Dendritic cell treated with granulocyte-macrophage colony-stimulating factor and Interleukin-4, amounts not matched to agents 40 ng/mL and 50 ng/mL, for 4 days (primary cell): ENCODE data around the gene VDR.
"Not testable (repeated sequence)": the region's sequence is repeated elsewhere in the genome, so short reads cannot be mapped to it uniquely, and the experiment has no call there.

Experiments
- H3K27ac Mint-ChIP-seq: one replicate; pipeline ENCODE4 v1.8.0; 2022; ENCODE audit warnings: mild to moderate bottlenecking, mixed read lengths
- H3K27me3 Mint-ChIP-seq: one replicate; pipeline ENCODE4 v1.8.0; 2022; ENCODE audit warnings: mild to moderate bottlenecking, mixed read lengths
- H3K36me3 Mint-ChIP-seq: one replicate; pipeline ENCODE4 v1.8.0; 2022; ENCODE audit warnings: low read depth, mixed read lengths
- H3K4me1 Mint-ChIP-seq: one replicate; pipeline ENCODE4 v1.8.0; 2022; ENCODE audit warnings: low read depth, mixed read lengths
- H3K4me3 Mint-ChIP-seq: one replicate; pipeline ENCODE4 v1.8.0; 2022; ENCODE audit warnings: mild to moderate bottlenecking, moderate library complexity, mixed read lengths
- H3K9me3 Mint-ChIP-seq: one replicate; pipeline ENCODE4 v1.8.0; 2022; ENCODE audit warnings: mixed read lengths
- intact Hi-C: fragments of 100-400 bp; cut with micrococcal nuclease; formaldehyde crosslinking; loops from one replicate; pipeline ENCODE4 v1.15.0; 2022

Gene VDR

DNA sequence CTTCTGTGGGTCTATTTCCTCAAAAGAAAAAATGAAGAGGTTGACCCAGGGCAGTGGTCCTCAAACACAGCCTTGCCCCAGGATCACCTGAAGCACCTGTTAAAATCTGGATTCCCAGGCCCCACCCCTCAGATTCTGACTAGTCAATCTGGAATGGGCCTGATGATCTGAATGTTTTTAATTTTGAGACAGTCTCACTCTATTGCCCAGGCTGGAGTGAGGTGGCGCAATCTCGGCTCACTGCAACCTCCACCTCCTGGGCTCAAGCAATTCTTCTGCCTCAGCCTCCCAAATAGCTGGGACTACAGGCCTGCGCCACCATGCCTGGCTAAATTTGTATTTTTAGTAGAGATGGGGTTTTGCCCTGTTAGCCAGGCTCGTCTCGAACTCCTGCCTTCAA, 89.3 kb downstream of the VDR start:
- Mint-ChIP-seq H3K4me1 (peaks cover 83% of the 10 kb centered on the region), H3K27ac (peak overlapping the region; percentile 83), H3K36me3 (peaks cover 34% of the 10 kb centered on the region)
- H3K9me3 Mint-ChIP-seq, H3K4me3 Mint-ChIP-seq, intact Hi-C loops, H3K27me3 Mint-ChIP-seq: not testable (repeated sequence)

DNA sequence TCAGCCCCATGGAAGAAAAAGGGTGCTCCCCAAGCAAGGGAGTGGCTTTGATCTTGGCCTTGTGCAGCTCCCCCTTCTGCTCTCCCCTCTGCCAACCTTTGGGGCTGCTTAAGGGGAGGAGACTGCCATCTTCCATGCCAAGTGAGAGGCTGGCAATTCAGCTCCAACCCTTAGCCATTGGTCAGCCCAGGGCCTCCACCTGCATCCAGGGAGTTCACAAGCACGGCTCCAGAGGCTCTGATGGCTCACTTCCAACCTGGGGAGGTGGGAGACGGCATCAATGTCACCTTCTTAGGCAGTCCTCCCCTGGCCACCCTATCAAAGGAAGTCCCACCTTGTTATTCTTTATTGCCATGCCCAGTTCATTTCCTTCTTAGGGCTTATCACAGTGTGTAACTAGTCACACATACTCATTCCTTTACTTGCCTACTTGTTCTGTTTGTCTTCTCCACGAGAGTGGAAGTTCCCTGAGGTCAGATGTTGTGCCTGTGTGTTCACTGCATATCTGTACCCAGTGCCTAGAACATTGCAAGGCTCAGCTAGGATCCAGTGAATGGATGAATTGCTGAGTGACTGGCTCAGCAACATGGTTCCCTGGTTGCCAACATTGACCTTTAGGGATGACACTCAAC, 90.1 kb downstream of the VDR start:
- peaks cover 28% of the 10 kb centered on the region for H3K36me3 Mint-ChIP-seq
- H3K4me3 Mint-ChIP-seq: no peak overlapping the region
- H3K9me3 Mint-ChIP-seq: no peaks in the 10 kb centered on the region
- H3K27me3 Mint-ChIP-seq: no peaks in the 10 kb centered on the region
- H3K4me1 Mint-ChIP-seq: peaks cover 86% of the 10 kb centered on the region
- intact Hi-C loops: no loop called here
- H3K27ac Mint-ChIP-seq: peak overlapping the region; percentile 92

DNA sequence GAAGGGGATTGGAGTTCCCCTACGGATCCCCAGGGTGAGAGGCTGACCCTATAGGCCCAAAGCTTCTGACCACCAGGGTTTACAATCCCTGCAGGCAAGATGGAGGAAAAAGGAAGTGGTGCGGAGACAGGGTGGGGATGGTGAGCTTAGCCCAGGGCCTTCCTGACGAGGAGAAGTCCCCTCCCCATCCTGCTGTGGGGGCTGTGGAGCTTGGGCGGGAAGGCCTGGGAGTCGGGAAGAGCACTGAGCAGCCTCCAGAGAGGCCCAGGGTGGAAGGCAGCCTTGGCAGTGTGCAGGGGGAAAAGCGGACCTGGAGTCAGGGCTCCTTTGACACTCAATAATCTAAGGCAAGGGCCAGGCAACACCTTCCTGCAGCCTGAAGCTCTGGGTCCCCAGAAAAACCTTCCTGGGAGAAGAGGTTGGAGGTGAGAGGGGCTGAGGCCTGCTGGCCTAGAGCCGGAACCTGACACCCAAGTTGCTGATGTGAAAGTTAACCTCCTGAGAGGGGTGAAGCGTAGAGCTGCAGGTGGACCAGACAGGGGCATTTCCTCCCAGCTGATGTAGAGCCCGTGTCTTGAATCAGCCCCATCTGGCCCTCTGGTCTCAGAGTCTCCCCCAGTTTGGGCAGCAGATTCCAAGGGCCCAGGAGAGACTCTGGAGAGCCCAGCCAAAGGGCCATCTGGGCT, 91.1 kb downstream of the VDR start:
- peak overlapping the region; percentile 92 for H3K27ac Mint-ChIP-seq
- H3K9me3 Mint-ChIP-seq: no peaks in the 10 kb centered on the region
- intact Hi-C loops: no loop called here
- no peaks in the 10 kb centered on the region for H3K27me3 Mint-ChIP-seq
- peak overlapping the region; percentile 77 for H3K4me3 Mint-ChIP-seq
- peaks cover 26% of the 10 kb centered on the region for H3K36me3 Mint-ChIP-seq
- peaks cover 92% of the 10 kb centered on the region for H3K4me1 Mint-ChIP-seq

DNA sequence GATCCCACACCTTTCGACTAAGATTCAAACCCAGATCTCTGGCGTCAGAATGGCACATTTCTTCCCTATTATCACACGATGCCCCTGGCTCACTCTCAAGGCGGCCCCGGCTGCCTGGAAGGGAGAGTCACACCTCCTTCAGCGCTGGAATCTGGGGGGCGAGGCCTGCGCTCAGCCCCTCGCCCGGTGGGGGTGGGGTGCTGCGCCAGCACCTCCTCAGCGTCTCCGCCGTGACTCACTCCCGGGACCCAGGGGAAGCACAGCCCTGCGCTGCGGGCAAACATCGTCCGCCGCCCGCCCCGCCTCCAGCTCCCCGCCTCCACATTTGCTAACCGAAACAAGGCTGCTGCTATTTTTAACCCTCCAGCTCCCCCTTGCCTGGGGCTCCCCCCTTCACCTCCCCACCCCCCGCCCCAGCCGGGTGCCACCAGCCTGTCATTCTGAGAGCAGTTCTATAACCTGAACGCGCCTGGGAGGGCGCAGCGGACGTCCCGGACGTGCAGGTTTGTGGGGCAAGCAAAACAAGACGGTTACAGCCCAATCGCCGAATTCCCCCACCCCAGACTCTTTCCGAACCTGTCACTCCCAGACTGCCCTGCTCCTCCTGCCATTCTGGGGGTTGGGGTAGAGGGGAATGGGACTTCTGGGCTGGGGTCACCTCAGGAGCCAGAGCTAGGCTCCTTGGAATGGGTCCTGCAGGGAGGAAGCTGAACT, 91.8 kb downstream of the VDR start:
- Mint-ChIP-seq H3K36me3 (peaks cover 19% of the 10 kb centered on the region), H3K4me1 (peaks cover 92% of the 10 kb centered on the region), H3K9me3 (no peaks in the 10 kb centered on the region), H3K4me3 (peak overlapping the region; percentile 77), H3K27ac (peak overlapping the region; percentile 92), H3K27me3 (no peaks in the 10 kb centered on the region)
- intact Hi-C loops: no loop called here

DNA sequence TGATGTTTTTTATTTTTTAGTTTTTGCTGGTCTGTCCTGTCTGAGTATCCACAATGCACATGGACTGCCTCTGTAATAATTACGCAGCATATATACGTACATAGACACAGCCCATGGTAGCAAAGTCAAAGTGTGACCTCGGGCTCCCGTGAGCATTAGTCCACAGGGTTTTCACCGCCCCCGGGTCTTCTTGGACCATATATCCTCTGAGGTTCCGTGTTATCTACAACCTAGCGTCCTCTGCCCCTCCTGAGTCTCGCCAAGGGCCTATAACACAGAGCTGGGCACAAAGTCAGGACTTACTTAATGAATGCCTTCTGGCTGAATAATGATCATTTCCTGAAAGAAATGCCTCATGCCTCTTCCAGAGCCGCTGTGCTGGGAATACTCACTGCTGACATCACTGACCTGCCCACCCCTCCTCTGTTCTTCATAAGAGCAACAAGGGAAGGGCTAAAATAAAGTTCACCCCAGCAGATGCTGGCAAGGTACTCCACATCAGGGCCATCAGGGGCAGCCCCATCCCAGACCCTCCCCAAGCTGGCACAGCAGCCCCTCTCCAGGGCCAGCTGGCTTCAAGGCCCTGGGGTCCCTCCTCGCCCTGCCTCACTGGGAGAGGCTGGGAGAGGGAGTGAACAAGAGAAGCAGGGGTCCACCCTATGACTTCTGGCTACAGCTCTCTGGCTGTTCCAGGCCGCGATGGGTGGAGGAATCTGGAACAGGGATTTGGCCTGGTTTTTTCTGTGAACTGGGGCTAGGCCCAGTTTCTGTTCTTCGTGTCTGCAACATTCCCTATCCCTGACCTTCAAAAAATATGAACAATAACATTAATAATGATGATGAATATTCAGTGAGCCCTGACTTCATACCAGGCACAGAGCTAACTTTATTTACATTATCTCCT, 93.0 kb downstream of the VDR start:
- H3K4me3 Mint-ChIP-seq: peak overlapping the region; percentile 77
- H3K27ac Mint-ChIP-seq: peak overlapping the region; percentile 92
- H3K36me3 Mint-ChIP-seq: peaks cover 12% of the 10 kb centered on the region
- H3K4me1 Mint-ChIP-seq: peaks cover 92% of the 10 kb centered on the region
- intact Hi-C loops: no loop called here
- H3K27me3 Mint-ChIP-seq: no peaks in the 10 kb centered on the region
- no peaks in the 10 kb centered on the region for H3K9me3 Mint-ChIP-seq

DNA sequence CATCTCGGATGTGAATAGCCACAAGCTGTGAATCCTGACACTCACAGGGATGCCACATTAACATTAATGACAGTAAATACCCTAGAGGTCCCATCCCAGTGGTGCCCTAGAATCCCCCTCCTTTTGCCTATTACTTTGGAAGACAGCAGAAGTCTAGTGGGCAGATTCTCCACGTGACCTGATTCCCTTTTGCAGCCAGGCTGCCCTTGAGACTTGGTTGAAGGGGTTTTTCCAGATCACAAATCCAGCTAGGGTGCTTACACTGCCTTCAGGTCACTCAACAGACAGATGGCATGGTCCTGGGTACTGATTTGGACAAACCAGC, 93.8 kb downstream of the VDR start:
- intact Hi-C loops: no loop called here
- peaks cover 92% of the 10 kb centered on the region for H3K4me1 Mint-ChIP-seq

DNA sequence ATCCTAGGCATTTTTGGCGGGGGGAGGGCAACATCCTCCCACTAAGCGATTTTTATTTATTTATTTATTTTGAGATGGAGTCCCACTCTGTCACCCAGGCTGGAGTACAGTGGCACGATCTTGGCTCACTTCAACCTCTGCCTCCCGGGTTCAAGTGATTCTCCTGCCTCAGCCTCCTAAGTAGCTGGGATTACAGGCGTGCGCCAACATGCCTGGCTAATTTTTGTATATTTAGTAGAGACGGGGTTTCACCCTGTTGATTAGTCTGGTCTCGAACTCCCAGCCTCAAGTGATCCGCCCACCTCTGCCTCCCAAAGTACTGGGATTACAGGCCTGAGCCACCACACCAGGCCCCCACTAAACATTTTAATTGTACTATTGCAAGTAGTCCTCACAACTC, 95.3 kb downstream of the VDR start:
- H3K27me3 Mint-ChIP-seq, H3K9me3 Mint-ChIP-seq, intact Hi-C loops, H3K4me3 Mint-ChIP-seq: not testable (repeated sequence)
- peak overlapping the region; percentile 92 for H3K27ac Mint-ChIP-seq
- H3K4me1 Mint-ChIP-seq: peaks cover 97% of the 10 kb centered on the region
- peaks cover 18% of the 10 kb centered on the region for H3K36me3 Mint-ChIP-seq

More for the DNA sequence above, 93.8 kb downstream of the VDR start:
- no peaks in the 10 kb centered on the region for H3K27me3 Mint-ChIP-seq
- H3K9me3 Mint-ChIP-seq: no peaks in the 10 kb centered on the region
- H3K27ac Mint-ChIP-seq: peak overlapping the region; percentile 92
- H3K36me3 Mint-ChIP-seq: peaks cover 12% of the 10 kb centered on the region
- H3K4me3 Mint-ChIP-seq: peak overlapping the region; percentile 7

DNA sequence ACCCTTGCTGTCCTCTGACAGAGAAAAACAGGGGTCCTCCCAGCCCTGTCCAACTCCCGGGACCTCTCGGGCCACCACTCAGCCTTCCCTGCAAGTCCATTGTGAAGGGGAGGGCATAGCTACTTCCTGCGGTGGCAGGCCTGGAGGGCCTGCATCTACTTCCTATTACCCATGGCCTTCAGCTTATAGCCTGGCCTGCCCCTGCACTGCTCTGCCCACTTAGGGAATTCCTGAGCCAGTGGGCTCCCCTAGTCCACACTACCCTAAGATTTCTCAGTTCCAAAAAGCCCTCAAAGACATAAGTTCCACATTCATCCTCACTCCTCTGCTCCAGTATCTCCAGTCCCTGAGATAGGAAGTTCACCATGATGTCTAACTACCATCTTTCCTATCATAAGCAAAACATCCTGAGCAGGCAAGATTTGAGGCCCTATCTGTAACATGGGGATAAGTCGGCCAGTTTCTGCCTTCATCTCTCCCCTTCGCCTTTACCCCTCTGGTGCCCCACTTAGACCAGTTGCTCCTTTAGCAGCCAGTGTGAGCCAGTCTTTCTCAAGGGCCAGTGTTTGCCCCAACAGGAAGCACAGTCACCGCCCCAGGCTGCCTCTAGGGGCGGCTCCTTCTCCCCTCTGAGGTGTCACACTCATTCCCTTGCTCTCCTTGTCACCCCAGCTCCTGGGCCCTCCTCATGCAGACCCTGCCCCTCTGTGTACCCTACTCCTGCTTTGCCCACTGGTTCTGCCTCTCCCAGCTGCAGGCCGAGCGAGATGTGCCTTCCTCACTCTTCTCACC, 96.0 kb downstream of the VDR start:
- Mint-ChIP-seq H3K36me3 (peaks cover 13% of the 10 kb centered on the region), H3K9me3 (no peaks in the 10 kb centered on the region), H3K4me3 (peak overlapping the region; percentile 27), H3K27me3 (no peaks in the 10 kb centered on the region), H3K27ac (peak overlapping the region; percentile 92), H3K4me1 (peaks cover 97% of the 10 kb centered on the region)
- intact Hi-C loops: no loop called here

DNA sequence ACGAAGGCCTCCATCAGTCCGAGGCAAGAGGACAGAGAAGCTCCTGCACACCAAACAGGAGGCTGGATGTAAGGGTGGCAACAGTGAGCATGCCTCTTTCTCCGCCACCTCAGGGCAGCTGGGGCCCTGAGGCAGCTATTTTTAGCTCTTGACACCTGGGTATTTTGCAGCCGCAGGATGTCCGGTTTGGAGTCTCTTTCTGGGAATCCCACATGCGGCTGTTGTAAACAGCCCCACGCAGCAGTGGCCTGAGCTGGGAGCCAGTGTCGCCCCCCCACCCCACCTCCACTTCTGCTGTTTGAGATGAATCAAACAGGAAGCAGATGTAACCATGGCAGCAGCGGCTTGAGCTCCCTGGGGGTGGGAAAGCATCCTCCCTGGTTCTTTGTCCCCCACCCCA, 96.7 kb downstream of the VDR start:
- H3K4me3 Mint-ChIP-seq: peak overlapping the region; percentile 27
- H3K36me3 Mint-ChIP-seq: peaks cover 13% of the 10 kb centered on the region
- H3K27ac Mint-ChIP-seq: peak overlapping the region; percentile 92
- peaks cover 97% of the 10 kb centered on the region for H3K4me1 Mint-ChIP-seq
- H3K27me3 Mint-ChIP-seq: no peaks in the 10 kb centered on the region
- no peaks in the 10 kb centered on the region for H3K9me3 Mint-ChIP-seq
- intact Hi-C loops: no loop called here

DNA sequence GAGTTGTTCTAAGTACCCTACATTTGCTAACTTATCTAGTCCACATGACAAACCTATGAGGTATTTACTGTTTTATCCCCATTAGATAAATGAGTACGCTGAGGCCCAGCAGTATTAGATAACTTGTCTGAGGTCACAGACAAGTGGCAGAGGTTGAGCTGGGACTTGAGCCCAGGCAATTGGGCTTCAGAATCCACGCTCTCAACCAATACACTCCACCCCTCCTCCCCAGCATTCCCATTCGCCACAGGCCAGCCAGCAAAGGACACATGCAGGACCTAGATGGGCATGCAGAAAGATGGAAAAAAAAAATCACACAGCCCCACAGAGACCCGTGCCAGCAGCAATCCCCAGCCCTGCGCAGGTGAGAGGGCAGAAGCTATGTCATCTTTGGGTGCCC, 97.5 kb downstream of the VDR start:
- no peaks in the 10 kb centered on the region for H3K27me3 Mint-ChIP-seq
- peaks cover 13% of the 10 kb centered on the region for H3K36me3 Mint-ChIP-seq
- H3K27ac Mint-ChIP-seq: peak overlapping the region; percentile 92
- peaks cover 97% of the 10 kb centered on the region for H3K4me1 Mint-ChIP-seq
- H3K9me3 Mint-ChIP-seq: no peaks in the 10 kb centered on the region
- intact Hi-C loops: no loop called here
- H3K4me3 Mint-ChIP-seq: no peak overlapping the region

DNA sequence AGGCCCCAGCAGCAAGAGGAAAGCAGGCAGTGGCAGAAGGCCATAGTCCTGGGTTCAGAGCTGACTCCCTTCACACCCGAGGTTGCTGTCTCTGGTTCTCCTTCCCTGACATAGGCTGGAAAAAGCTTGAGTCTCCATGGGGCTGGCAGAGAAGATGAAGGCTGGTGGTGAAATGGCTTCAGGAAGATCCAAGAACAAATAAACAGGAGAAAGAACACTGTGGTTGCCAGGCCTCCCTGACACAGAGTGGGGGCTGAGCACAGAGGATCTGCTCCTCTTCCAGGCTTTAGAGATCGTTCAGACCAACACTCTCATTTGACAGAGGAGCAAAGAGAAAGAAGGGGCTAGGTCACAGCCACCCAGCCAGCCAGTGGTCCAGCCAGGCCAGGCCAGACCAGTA, 99.4 kb downstream of the VDR start:
- intact Hi-C loops: no loop called here
- Mint-ChIP-seq H3K27me3 (no peaks in the 10 kb centered on the region), H3K4me1 (peaks cover 97% of the 10 kb centered on the region), H3K9me3 (no peaks in the 10 kb centered on the region), H3K4me3 (no peak overlapping the region), H3K27ac (peak overlapping the region; percentile 51), H3K36me3 (peaks cover 13% of the 10 kb centered on the region)

DNA sequence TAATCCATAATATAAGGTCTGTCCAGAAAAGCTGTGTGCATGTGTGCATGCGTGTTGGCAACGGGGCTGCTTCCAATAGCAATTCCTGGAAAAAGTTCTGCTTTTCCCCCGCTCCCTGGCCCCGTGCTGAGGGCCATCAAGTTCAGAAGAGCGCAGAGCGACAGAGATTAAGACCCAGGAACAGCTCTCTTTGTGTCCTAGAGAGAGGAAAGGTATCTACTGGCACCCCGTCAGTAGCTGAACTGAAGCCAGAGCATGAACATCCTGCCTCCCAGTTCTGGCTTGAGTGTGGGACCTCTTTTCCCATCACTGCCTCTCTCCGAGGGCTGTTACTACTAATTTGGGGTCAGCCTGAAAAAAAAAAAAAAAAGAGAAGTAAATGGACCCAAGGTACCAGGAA, 100.6 kb downstream of the VDR start:
- H3K36me3 Mint-ChIP-seq: peaks cover 13% of the 10 kb centered on the region
- intact Hi-C loops: no loop called here
- H3K9me3 Mint-ChIP-seq: no peaks in the 10 kb centered on the region
- H3K27me3 Mint-ChIP-seq: no peaks in the 10 kb centered on the region
- peak overlapping the region; percentile 84 for H3K27ac Mint-ChIP-seq
- H3K4me1 Mint-ChIP-seq: peaks cover 97% of the 10 kb centered on the region
- H3K4me3 Mint-ChIP-seq: no peak overlapping the region

DNA sequence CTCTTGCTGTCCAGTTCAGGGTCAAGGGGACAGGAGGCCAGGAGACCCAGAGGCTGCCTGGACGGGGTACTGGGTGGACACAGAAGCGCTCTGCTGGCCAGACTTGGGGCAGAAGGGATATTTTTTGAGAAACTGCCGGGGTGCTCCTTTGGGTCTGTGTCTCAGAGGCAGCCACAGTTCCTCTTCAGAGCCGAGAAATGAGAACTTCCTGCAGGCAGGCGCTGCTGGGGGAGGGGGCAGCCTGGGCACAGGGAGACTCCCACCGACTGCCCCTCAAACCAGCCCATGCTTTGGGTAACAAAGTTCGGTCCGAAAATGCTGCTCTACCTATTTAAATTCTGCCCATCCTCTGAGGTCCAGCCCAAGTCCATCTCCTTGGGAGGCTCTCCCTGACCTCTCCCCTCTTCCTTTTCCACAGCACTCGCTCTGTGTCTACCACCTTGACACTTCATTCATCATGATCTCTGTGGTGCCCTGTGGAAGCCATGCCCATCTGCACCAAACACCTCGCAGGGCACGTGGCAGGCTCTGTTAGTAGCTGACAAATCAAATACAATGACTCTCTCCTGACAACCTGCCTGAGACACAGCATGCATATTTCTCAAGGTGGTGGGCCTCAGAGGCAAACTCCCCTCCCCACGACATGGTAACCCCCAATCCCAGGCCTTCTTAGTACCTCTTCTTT, 101.5 kb downstream of the VDR start:
- peaks cover 17% of the 10 kb centered on the region for H3K36me3 Mint-ChIP-seq
- H3K9me3 Mint-ChIP-seq: no peaks in the 10 kb centered on the region
- peak overlapping the region; percentile 40 for H3K4me3 Mint-ChIP-seq
- H3K27ac Mint-ChIP-seq: peak overlapping the region; percentile 84
- no peaks in the 10 kb centered on the region for H3K27me3 Mint-ChIP-seq
- intact Hi-C loops: no loop called here
- peaks cover 91% of the 10 kb centered on the region for H3K4me1 Mint-ChIP-seq
